Hypothalamus (tissue), 51 donors: Measurements from ENCODE around the gene NUDT9.
"Not testable (repeated sequence)": the region's sequence is repeated elsewhere in the genome, so short reads cannot be mapped to it uniquely, and the experiment has no call there.

ENCODE experiments used
- DNase-seq, 51 donors: peaks; one replicate each; lab custom pipeline; 2025; lab: John Stamatoyannopoulos, UW

The NUDT9 gene

GRCh38 chr4:87406902-87407301 is 15.5 kb upstream of the NUDT9 start:
- DNase-seq: not testable (repeated sequence)

- no peak for DNase-seq
Observed at GRCh38 chr4:87409420-87409939, 12.9 kb upstream of the NUDT9 start.

- DNase-seq: no peak
Observed at GRCh38 chr4:87410157-87410556, 12.2 kb upstream of the NUDT9 start.

- no peak for DNase-seq
Observed at GRCh38 chr4:87410679-87411078, 11.7 kb upstream of the NUDT9 start.

GRCh38 chr4:87414816-87415215 is 7.6 kb upstream of the NUDT9 start:
- DNase-seq: no peak

- DNase-seq: no peak
Observed at GRCh38 chr4:87416965-87417364, 5.4 kb upstream of the NUDT9 start.

- not testable (repeated sequence) for DNase-seq
Observed at GRCh38 chr4:87418410-87418809, 4.0 kb upstream of the NUDT9 start.

GRCh38 chr4:87419578-87420249 is 2.7 kb upstream of the NUDT9 start:
- DNase-seq: no peak

- DNase-seq: no peak
Observed at GRCh38 chr4:87420276-87420830, 2.0 kb upstream of the NUDT9 start.

- peak in 2 of 51 donors; percentile 7 to 11 for DNase-seq
Observed at GRCh38 chr4:87423317-87424098, 1.1 kb downstream of the NUDT9 start.

GRCh38 chr4:87424099-87424543 is 1.7 kb downstream of the NUDT9 start:
- DNase-seq: not testable (repeated sequence)

GRCh38 chr4:87425711-87426110 is 3.3 kb downstream of the NUDT9 start:
- no peak for DNase-seq

GRCh38 chr4:87426865-87427517 is 4.6 kb downstream of the NUDT9 start:
- DNase-seq: no peak

GRCh38 chr4:87427518-87427868 is 5.1 kb downstream of the NUDT9 start:
- DNase-seq: no peak

- no peak for DNase-seq
Observed at GRCh38 chr4:87428979-87429378, 6.6 kb downstream of the NUDT9 start.

- DNase-seq: no peak
Observed at GRCh38 chr4:87430038-87430437, 7.7 kb downstream of the NUDT9 start.

GRCh38 chr4:87433342-87433741 is 11.0 kb downstream of the NUDT9 start:
- no peak for DNase-seq

- DNase-seq: no peak
Observed at GRCh38 chr4:87442889-87443288, 20.5 kb downstream of the NUDT9 start.

- DNase-seq: no peak
Observed at GRCh38 chr4:87444741-87445140, 22.4 kb downstream of the NUDT9 start.

GRCh38 chr4:87445964-87446363 is 23.6 kb downstream of the NUDT9 start:
- no peak for DNase-seq

- not testable (repeated sequence) for DNase-seq
Observed at GRCh38 chr4:87446375-87446774, 24.0 kb downstream of the NUDT9 start.
